Measurements from ENCODE around the gene RSAD1. TPM values are rescaled to one million over a fixed set of nuclear protein-coding genes. Genes with fewer than 3 reads are reported as not detected.

The RSAD1 gene
- polyA plus RNA-seq, 1 of the 3 experiments (the other 2 are of a cell fraction), result 44.7 TPM

GRCh38 chr17:50529849-50530248 is 51.2 kb downstream of the RSAD1 start:
- no peaks in the 10 kb centered on the region for H3K9me3 ChIP-seq
- H3F3A ChIP-seq (replicated peaks; ENCODE audit: insufficient read depth), result no peaks in the 10 kb centered on the region
- no peak overlapping the region for H3K27ac ChIP-seq (ENCODE audit: low read depth in 2 of 2, low read length in 1 of 2)
- H4K20me1 ChIP-seq (ENCODE audit: insufficient read depth), result no peaks in the 10 kb centered on the region
- no peak for DNase-seq
- no peak overlapping the region for H3K4me2 ChIP-seq
- no peaks in the 10 kb centered on the region for H3K36me3 ChIP-seq (replicated peaks in 1 of 2; ENCODE audit: control insufficient read depth in 1 of 2, insufficient read depth in 2 of 2, low read length in 1 of 2)
- ChIA-PET POLR2A (no interaction called here), CTCF (interaction anchor here (1.4 to 5.5 kb wide), 4 partner anchors 28 to 165 kb away, joined by 4 to 27 read pairs (median 10); partner anchors contain the start of gene RSAD1)
- H3K9ac ChIP-seq, result no peak overlapping the region
- peaks cover 7 to 30% of the 10 kb centered on the region in 2 experiments; a peak in 3 of 4 replicates for H3K4me1 ChIP-seq (ENCODE audit: control insufficient read depth in 1 of 2, insufficient read depth in 2 of 2, low read depth in 1 of 2, low read length in 1 of 2)
- H3K27me3 ChIP-seq (ENCODE audit: insufficient read depth), result peaks cover 28% of the 10 kb centered on the region; the same call in 1 of the 2 replicates
- H3K79me2 ChIP-seq (ENCODE audit: insufficient read depth), result no peaks in the 10 kb centered on the region
- TF ChIP-seq JUND (IDR thresholded peaks at IDR 0.05) (no peak), POLR2AphosphoS5 (IDR thresholded peaks at IDR 0.05; ENCODE audit: low read depth, low read length) (no peak), TCF12 (IDR thresholded peaks at IDR 0.05) (no peak), TAF1 (IDR thresholded peaks at IDR 0.05; ENCODE audit: borderline replicate concordance, low read depth, low read length) (no peak), CTCF (IDR thresholded peaks at IDR 0.05) (no peak), RFX5 (IDR thresholded peaks at IDR 0.05; ENCODE audit: low read length) (no peak), MEF2A (IDR thresholded peaks at IDR 0.05; ENCODE audit: borderline replicate concordance, low read depth) (no peak), NRF1 (IDR thresholded peaks at IDR 0.05; ENCODE audit: low read depth, low read length) (no peak), RCOR1 (IDR thresholded peaks at IDR 0.05; ENCODE audit: low read length) (no peak), EZH2phosphoT487 (IDR thresholded peaks at IDR 0.05; ENCODE audit: borderline replicate concordance, low read depth) (no peak), YY1 (IDR thresholded peaks at IDR 0.05; ENCODE audit: low read depth) (no peak), SIN3A (IDR thresholded peaks at IDR 0.05; ENCODE audit: borderline replicate concordance, low read depth, low read length) (no peak), MXI1 (IDR thresholded peaks at IDR 0.05; ENCODE audit: low read depth, low read length) (no peak), ZBTB33 (IDR thresholded peaks at IDR 0.05; ENCODE audit: borderline replicate concordance, low read depth) (no peak), CHD2 (IDR thresholded peaks at IDR 0.05; ENCODE audit: low read length, partially characterized antibody) (no peak), PBX3 (IDR thresholded peaks at IDR 0.05) (no peak), NFIC (IDR thresholded peaks at IDR 0.05; ENCODE audit: borderline replicate concordance) (no peak)
- no peak overlapping the region for H3K4me3 ChIP-seq (ENCODE audit: low read depth in 2 of 2, low read length in 1 of 2)
- H2AFZ ChIP-seq (ENCODE audit: low read depth), result no peak overlapping the region
- 88% methylated on average over 7 of the region's 7 CpGs for WGBS (ENCODE audit: low lambda C conversion rate)
- no peaks in the 10 kb centered on the region for H3K9me2 ChIP-seq

All from SK-N-SH (cell line).